PC-3 (cell line): ENCODE results near the gene MAPK12. TPM values are rescaled to one million over a fixed set of nuclear protein-coding genes. Genes with fewer than 3 reads are reported as not detected.
A peak's percentile ranks its signal among the peaks of the same experiment; 100 is the strongest.

Experiments
- ATAC-seq: fragments of 200-7000 bp; cut with Tn5 transposase; 2 replicates; pipeline ENCODE4 v1.9.1; 2020; ENCODE audit warnings: mild to moderate bottlenecking, moderate library complexity
- BruUV-seq: library from RNA; stranded (reverse); fragments of 400-500 nt; replicated peaks from 2 replicates; lab custom pipeline; 2021; lab: Mats Ljungman, UMichigan
- CTCF ChIA-PET: fragments of 300-600 bp; sonication (Branson Sonifier 250); formaldehyde crosslinking; loops from one replicate; lab custom pipeline; 2022; ENCODE audit warnings: antibody characterized with exemption; lab: Charles Lee
- POLR2A ChIA-PET: fragments of 300-600 bp; sonication (Branson Sonifier 250); formaldehyde crosslinking; loops from one replicate; lab custom pipeline; 2022; ENCODE audit warnings: antibody characterized with exemption; ENCODE audit not compliant: unreplicated experiment; lab: Charles Lee
- DNase-seq: peaks from one replicate; pipeline ENCODE4 v3.0.0-alpha.2; 2015
- H2AFZ ChIP-seq: fragments of 300-600 bp; sonication (generic); 2 replicates; pipeline ENCODE4 v1.6.0; 2016; ENCODE audit warnings: antibody characterized with exemption, low read length
- H3F3A ChIP-seq: fragments of 300-600 bp; sonication (generic); one replicate; pipeline ENCODE4 v1.6.0; 2017; ENCODE audit warnings: antibody characterized with exemption, low read length, control low read depth, mild to moderate bottlenecking; ENCODE audit not compliant: unreplicated experiment
- H3K27ac ChIP-seq: fragments of 300-600 bp; sonication (generic); 2 replicates; pipeline ENCODE4 v1.5.1; 2016; ENCODE audit warnings: mild to moderate bottlenecking, low read length
- H3K27me3 ChIP-seq: fragments of 300-600 bp; sonication (generic); 2 replicates; pipeline ENCODE4 v1.6.1; 2016; ENCODE audit warnings: low read length, mixed read lengths
- H3K36me3 ChIP-seq: fragments of 300-600 bp; sonication (generic); 2 replicates; pipeline ENCODE4 v1.6.1; 2016; ENCODE audit warnings: low read depth, mixed run types, low read length, mixed read lengths
- H3K4me1 ChIP-seq: fragments of 300-600 bp; sonication (generic); 2 replicates; pipeline ENCODE4 v1.5.1; 2016; ENCODE audit warnings: low read length; ENCODE audit not compliant: insufficient read depth
- H3K4me2 ChIP-seq: fragments of 300-600 bp; sonication (generic); 2 replicates; pipeline ENCODE4 v1.6.0; 2016; ENCODE audit warnings: low read length
- H3K4me3 ChIP-seq: fragments of 300-600 bp; sonication (generic); 2 replicates; pipeline ENCODE4 v1.5.1; 2016; ENCODE audit warnings: mild to moderate bottlenecking, low read length, mixed read lengths
- H3K79me2 ChIP-seq: fragments of 300-600 bp; sonication (generic); 2 replicates; pipeline ENCODE4 v1.6.1; 2017; ENCODE audit warnings: low read length, mixed read lengths
- H3K9ac ChIP-seq: fragments of 300-600 bp; sonication (generic); 2 replicates; pipeline ENCODE4 v1.6.0; 2016; ENCODE audit warnings: mild to moderate bottlenecking, low read length
- H3K9me2 ChIP-seq: fragments of 300-600 bp; sonication (generic); replicated peaks from 2 replicates; pipeline ENCODE4 v1.6.1; 2016; ENCODE audit warnings: mixed run types, low read length, mixed read lengths
- H3K9me3 ChIP-seq: fragments of 300-600 bp; sonication (generic); 2 replicates; pipeline ENCODE4 v1.6.1; 2016; ENCODE audit warnings: low read length, mixed read lengths
- H4K20me1 ChIP-seq: fragments of 300-600 bp; sonication (generic); 2 replicates; pipeline ENCODE4 v1.6.1; 2016; ENCODE audit warnings: low read length, mixed read lengths
- EZH2 ChIP-seq: fragments of 300-600 bp; sonication (generic); IDR thresholded peaks from one replicate; pipeline ENCODE4 v1.6.1; 2017; ENCODE audit warnings: antibody characterized with exemption, mild to moderate bottlenecking, low read length; ENCODE audit not compliant: unreplicated experiment
- EZH2phosphoT487 ChIP-seq: fragments of 300-600 bp; sonication (generic); IDR thresholded peaks from 2 replicates; pipeline ENCODE4 v1.6.1; 2018; ENCODE audit warnings: mild to moderate bottlenecking, antibody characterized with exemption, low read length, borderline replicate concordance
- intact Hi-C: fragments of 100-400 bp; cut with micrococcal nuclease; formaldehyde crosslinking; loops from 2 replicates; pipeline ENCODE4 v1.9.0; 2023
- total RNA-seq: library from RNA; depleted of rRNA; stranded (reverse); fragments of >200 nt; gene quantifications from 2 replicates; pipeline ENCODE4 v1.2.3, GENCODE V29; 2014
- TF ChIP-seq, protein P1 (sequence below): fragments of 300-600 bp; sonication (generic); conservative IDR thresholded peaks from 2 replicates; pipeline ENCODE4 v1.5.1; 2017; ENCODE audit warnings: antibody characterized with exemption, low read depth, mild to moderate bottlenecking, low read length

MAPK12 gene
- total RNA-seq, 1 experiment from 2014 or later, result 22.4 TPM

DNA sequence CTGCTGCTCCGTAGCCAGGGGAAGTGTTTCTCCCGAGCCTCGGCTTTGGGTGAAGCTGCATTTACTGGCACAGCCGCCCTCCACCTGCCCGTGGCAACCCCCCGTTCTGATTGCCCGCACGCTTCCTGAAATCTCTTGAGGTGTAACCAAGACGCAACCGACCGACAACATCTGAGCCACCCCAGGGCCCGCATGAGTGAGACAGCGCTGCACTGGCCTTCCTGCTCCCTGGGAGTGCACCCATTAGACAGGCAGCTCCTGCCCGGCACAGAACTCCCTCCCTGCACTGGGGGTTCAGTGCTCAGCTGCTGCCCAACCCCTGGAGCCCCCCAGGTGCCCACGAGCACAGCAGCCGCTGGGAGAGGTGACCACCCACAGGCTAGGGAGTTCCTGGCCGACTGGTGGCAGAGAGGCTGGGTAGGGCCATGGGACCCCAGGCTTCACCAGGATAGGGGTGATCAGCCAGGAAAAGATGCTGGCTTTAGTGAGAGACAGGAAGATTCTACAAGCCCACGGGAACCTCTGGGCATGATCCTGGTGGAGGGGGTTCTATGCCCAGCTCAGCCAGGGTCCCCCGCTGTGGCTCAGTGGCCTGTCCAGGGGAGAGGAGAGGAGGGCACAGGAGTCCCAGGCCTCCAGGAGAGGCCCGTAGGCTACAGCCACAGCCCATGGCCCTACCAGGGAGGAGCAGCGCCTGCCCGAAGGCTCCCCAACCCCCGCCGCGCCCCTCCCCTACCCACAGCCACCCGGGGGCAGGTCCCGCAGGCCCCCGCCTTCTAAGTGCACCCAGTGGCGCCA is 31.4 kb upstream of the MAPK12 start:
- peak overlapping the region; percentile 54 for H3K27ac ChIP-seq
- no TSS peak for BruUV-seq
- H3F3A ChIP-seq, result no peaks in the 10 kb centered on the region
- no peaks in the 10 kb centered on the region for H3K9me3 ChIP-seq
- peak overlapping the region; percentile 48 for H3K4me3 ChIP-seq
- H3K4me1 ChIP-seq, result peaks cover 20% of the 10 kb centered on the region
- POLR2A ChIA-PET, result no interaction called here
- CTCF ChIA-PET, result interaction anchor here (1.0 kb wide), 1 partner anchor 12 kb away, joined by 3 read pairs; no protein-coding TSS in a partner anchor
- H2AFZ ChIP-seq, result no peak overlapping the region
- intact Hi-C loops, result no loop called here
- no peaks in the 10 kb centered on the region for H3K36me3 ChIP-seq
- DNase-seq, result no peak
- peak overlapping the region; percentile 77 for H3K4me2 ChIP-seq
- no peak for ATAC-seq
- H3K27me3 ChIP-seq, result no peaks in the 10 kb centered on the region
- H3K79me2 ChIP-seq, result peaks cover 84% of the 10 kb centered on the region
- H3K9ac ChIP-seq, result peak overlapping the region; percentile 40; the same call in 1 of the 2 replicates
- no peaks in the 10 kb centered on the region for H3K9me2 ChIP-seq
- H4K20me1 ChIP-seq, result no peaks in the 10 kb centered on the region; the same call in 1 of the 2 replicates
- TF ChIP-seq EZH2 (no peak), EZH2phosphoT487 (no peak)
- TF ChIP-seq, protein P1, sequence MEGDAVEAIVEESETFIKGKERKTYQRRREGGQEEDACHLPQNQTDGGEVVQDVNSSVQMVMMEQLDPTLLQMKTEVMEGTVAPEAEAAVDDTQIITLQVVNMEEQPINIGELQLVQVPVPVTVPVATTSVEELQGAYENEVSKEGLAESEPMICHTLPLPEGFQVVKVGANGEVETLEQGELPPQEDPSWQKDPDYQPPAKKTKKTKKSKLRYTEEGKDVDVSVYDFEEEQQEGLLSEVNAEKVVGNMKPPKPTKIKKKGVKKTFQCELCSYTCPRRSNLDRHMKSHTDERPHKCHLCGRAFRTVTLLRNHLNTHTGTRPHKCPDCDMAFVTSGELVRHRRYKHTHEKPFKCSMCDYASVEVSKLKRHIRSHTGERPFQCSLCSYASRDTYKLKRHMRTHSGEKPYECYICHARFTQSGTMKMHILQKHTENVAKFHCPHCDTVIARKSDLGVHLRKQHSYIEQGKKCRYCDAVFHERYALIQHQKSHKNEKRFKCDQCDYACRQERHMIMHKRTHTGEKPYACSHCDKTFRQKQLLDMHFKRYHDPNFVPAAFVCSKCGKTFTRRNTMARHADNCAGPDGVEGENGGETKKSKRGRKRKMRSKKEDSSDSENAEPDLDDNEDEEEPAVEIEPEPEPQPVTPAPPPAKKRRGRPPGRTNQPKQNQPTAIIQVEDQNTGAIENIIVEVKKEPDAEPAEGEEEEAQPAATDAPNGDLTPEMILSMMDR, result no peak

DNA sequence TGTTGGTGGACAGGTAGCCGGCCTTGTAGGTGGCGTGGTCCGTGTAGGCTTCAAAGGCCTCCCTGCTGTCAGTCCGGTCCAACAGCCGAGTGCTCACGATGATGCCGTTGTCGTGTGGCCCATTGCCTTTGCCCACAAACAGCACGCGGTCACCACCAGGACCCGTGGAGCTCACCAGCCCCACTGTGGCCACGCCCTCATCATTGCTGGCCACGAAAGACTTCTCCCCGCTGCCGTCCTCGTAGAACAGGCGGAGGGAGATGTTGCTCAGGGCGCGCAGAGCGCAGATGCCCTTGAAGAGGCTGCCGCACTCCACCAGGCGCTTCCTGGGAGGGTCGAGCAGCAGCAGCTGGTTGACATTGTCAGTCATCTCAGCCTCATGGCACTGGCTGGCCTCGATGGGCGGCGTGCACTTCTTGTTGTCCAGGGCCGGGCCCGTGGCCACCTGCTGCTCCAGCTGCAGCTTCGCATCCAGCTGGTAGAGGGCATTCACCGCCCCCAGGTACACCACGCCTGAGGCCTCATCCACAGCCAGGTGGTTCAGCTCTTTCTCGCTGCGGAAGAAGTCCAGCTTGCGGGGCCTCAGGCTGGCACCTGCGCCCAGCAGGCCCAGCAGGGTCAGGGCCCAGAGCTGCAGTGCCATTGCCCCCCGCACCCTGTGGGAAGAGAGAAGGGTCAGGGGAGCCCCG is 28.6 kb upstream of the MAPK12 start:
- Histone ChIP-seq H3K4me1 (peaks cover 20% of the 10 kb centered on the region), H3K9ac (no peak overlapping the region), H3K36me3 (no peaks in the 10 kb centered on the region), H4K20me1 (no peaks in the 10 kb centered on the region), H3K4me3 (no peak overlapping the region), H3K27me3 (no peaks in the 10 kb centered on the region), H3K27ac (no peak overlapping the region), H3K9me3 (no peaks in the 10 kb centered on the region), H3K9me2 (no peaks in the 10 kb centered on the region), H2AFZ (no peak overlapping the region), H3K79me2 (peaks cover 57% of the 10 kb centered on the region), H3F3A (no peaks in the 10 kb centered on the region), H3K4me2 (no peak overlapping the region)
- POLR2A ChIA-PET, result no interaction called here
- BruUV-seq, result TSS peak; percentile 29
- intact Hi-C loops, result no loop called here
- DNase-seq, result no peak
- CTCF ChIA-PET, result no interaction called here
- ATAC-seq, result no peak
- TF ChIP-seq EZH2phosphoT487 (no peak), EZH2 (no peak)
- TF ChIP-seq, protein P1, result no peak
